Natural killer cell (primary cell): Measurements from ENCODE around the gene TRIB2. TPM values are rescaled to one million over a fixed set of nuclear protein-coding genes. Genes with fewer than 3 reads are reported as not detected.

ENCODE experiments used
- ATAC-seq, 3 donors: fragments of 150-1000 bp in 2 of 3; fragments of 200-7000 bp in 1 of 3; cut with Tn5 transposase; 1 replicate in 1 of 3; 2 replicates in 2 of 3; pipeline ENCODE4 v1.10.0; 2021; ENCODE audit warnings: mild to moderate bottlenecking in 2 of 3, moderate library complexity in 2 of 3
- DNase-seq, 2 donors: peaks; one replicate each; pipeline versions ENCODE4 v3.0.0 to v3.0.0-alpha.2; 2013 to 2021; ENCODE audit warnings: mixed read lengths in 1 of 2
- H3K27ac ChIP-seq: one replicate; pipeline ENCODE4 v1.5.1; 2013; ENCODE audit warnings: mild to moderate bottlenecking, low read length
- H3K27me3 ChIP-seq: one replicate; pipeline ENCODE4 v1.6.1; 2013; ENCODE audit warnings: low read length; ENCODE audit not compliant: control insufficient read depth, insufficient read depth
- H3K36me3 ChIP-seq: one replicate; pipeline ENCODE4 v1.6.1; 2013; ENCODE audit warnings: low read length; ENCODE audit not compliant: control insufficient read depth, insufficient read depth
- H3K4me1 ChIP-seq: one replicate; pipeline ENCODE4 v1.6.1; 2013; ENCODE audit warnings: low read length; ENCODE audit not compliant: control insufficient read depth, insufficient read depth
- H3K4me3 ChIP-seq: one replicate; pipeline ENCODE4 v1.5.1; 2013; ENCODE audit warnings: low read length
- H3K9me3 ChIP-seq: one replicate; pipeline ENCODE4 v1.6.1; 2013; ENCODE audit warnings: low read length; ENCODE audit not compliant: control insufficient read depth, insufficient read depth
- H3K27ac Mint-ChIP-seq, 2 donors: one replicate each; pipeline ENCODE4 v1.8.0; 2022; ENCODE audit warnings: mild to moderate bottlenecking in 2 of 2, mixed read lengths in 2 of 2, moderate library complexity in 1 of 2
- H3K27me3 Mint-ChIP-seq, 2 donors: one replicate each; pipeline ENCODE4 v1.8.0; 2022; ENCODE audit warnings: low read depth in 2 of 2, mixed read lengths in 2 of 2
- H3K36me3 Mint-ChIP-seq: one replicate; pipeline ENCODE4 v1.8.0; 2022; ENCODE audit warnings: mixed read lengths
- H3K4me1 Mint-ChIP-seq, 2 donors: one replicate each; pipeline ENCODE4 v1.8.0; 2022; ENCODE audit warnings: mixed read lengths in 2 of 2
- H3K4me3 Mint-ChIP-seq: one replicate; pipeline ENCODE4 v1.8.0; 2022; ENCODE audit warnings: mild to moderate bottlenecking, moderate library complexity, mixed read lengths
- H3K9me3 Mint-ChIP-seq, 2 donors: one replicate each; pipeline ENCODE4 v1.8.0; 2022; ENCODE audit warnings: mixed read lengths in 2 of 2
- WGBS: methylation state at CpG from one replicate; pipeline ENCODE4 v1.1.7; 2013; ENCODE audit warnings: missing lambda C conversion rate; ENCODE audit not compliant: insufficient coverage; 5-methylcytosine and 5-hydroxymethylcytosine counted together
- intact Hi-C: fragments of 100-400 bp; cut with micrococcal nuclease; formaldehyde crosslinking; loops from one replicate; pipeline ENCODE4 v1.14.2; 2022
- total RNA-seq, 4 donors: library from RNA; stranded (reverse); fragments of 120-200 nt in 1 of 4; gene quantifications; one replicate each; pipeline versions ENCODE4 v1.2.3 to v1.2.4, GENCODE V29; 2013 to 2022
- TF ChIP-seq, protein P1 (sequence below): fragments of 200-600 bp; IDR thresholded peaks from one replicate; pipeline ENCODE4 v1.8.0; 2022; ENCODE audit warnings: antibody characterized with exemption

Gene TRIB2
- total RNA-seq, 3 donors from 2014 or later (not counting 1 experiment from before 2014, with no cell fraction given) = 68.1 to 87.4 (median 84.5) TPM

DNA sequence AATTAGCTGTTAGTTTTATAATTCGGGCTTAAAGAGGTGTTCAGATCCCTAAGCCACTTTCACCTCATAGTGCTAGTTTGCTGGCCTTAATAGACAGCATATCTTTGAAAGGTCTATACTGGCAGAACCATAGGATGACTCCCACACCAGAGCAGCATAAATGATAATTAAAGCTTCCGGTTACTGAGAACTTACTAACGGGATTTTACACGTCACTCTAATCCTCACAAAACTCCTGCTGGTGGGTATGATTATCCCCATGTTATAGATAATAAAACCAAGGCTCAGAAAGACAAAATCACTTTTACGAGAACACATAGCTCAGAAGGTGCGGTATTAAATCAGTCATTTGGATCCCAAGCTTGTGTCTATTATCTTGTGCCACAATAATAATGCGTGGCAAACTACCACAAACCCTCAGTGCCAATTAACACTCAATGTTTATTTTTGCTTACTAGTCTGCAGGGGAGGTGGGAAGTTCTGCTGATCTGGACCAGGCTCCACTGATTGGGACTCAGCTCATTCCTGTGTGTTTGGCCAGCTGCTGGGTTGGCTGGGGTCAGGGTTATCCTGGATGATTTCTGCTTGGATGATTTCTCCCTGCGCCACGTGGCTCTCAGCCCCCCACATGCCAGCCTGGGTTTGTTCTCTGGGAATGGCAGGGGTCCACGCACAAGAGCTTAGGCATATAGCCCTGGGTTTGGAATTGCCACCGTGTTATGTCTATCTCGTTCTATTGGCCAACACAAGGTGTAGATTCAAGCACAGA lies 62.3 kb downstream of the TRIB2 start:
- Histone ChIP-seq H3K4me3 (no peak overlapping the region), H3K27me3 (no peaks in the 10 kb centered on the region), H3K4me1 (no peaks in the 10 kb centered on the region), H3K9me3 (no peaks in the 10 kb centered on the region), H3K27ac (no peak overlapping the region), H3K36me3 (no peaks in the 10 kb centered on the region)
- peaks cover 6 to 11% of the 10 kb centered on the region in 2 donors for H3K4me1 Mint-ChIP-seq
- intact Hi-C loops = no loop called here
- TF ChIP-seq, protein P1, sequence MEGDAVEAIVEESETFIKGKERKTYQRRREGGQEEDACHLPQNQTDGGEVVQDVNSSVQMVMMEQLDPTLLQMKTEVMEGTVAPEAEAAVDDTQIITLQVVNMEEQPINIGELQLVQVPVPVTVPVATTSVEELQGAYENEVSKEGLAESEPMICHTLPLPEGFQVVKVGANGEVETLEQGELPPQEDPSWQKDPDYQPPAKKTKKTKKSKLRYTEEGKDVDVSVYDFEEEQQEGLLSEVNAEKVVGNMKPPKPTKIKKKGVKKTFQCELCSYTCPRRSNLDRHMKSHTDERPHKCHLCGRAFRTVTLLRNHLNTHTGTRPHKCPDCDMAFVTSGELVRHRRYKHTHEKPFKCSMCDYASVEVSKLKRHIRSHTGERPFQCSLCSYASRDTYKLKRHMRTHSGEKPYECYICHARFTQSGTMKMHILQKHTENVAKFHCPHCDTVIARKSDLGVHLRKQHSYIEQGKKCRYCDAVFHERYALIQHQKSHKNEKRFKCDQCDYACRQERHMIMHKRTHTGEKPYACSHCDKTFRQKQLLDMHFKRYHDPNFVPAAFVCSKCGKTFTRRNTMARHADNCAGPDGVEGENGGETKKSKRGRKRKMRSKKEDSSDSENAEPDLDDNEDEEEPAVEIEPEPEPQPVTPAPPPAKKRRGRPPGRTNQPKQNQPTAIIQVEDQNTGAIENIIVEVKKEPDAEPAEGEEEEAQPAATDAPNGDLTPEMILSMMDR = no peak
- 95% methylated on average over 9 of the region's 12 CpGs for WGBS
- ATAC-seq (no peak), DNase-seq (no peak)
- H3K9me3 Mint-ChIP-seq = peaks cover 0 to 2% of the 10 kb centered on the region in 2 donors
- no peak overlapping the region for H3K4me3 Mint-ChIP-seq
- H3K27ac Mint-ChIP-seq = no peak overlapping the region
- H3K27me3 Mint-ChIP-seq = peaks cover 3 to 10% of the 10 kb centered on the region in 2 donors
- H3K36me3 Mint-ChIP-seq = no peaks in the 10 kb centered on the region

DNA sequence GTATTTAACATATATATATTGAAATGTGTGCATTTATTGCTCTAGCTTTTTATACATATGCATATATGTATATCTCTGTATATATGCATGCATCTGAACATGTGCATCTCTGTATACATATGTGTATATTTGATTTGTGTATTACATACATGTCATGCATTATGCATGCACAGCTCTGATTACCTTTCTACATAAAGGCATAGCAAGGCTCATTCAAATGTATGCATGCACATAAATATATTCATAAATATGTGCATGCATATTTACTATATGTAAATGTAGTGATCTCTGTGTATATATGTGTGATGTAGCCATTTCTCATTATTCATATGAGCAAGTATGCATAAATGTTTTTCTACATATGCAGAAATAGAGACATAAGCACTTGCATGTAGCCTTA lies 64.6 kb downstream of the TRIB2 start:
- Histone ChIP-seq H3K4me1 (no peaks in the 10 kb centered on the region), H3K27ac (no peak overlapping the region), H3K36me3 (no peaks in the 10 kb centered on the region), H3K4me3 (no peak overlapping the region), H3K27me3 (no peaks in the 10 kb centered on the region), H3K9me3 (no peaks in the 10 kb centered on the region)
- H3K27me3 Mint-ChIP-seq = peaks cover 0 to 10% of the 10 kb centered on the region in 2 donors
- no peaks in the 10 kb centered on the region for H3K9me3 Mint-ChIP-seq
- H3K27ac Mint-ChIP-seq = no peak overlapping the region
- TF ChIP-seq, protein P1 = no peak
- no peak for DNase-seq
- H3K36me3 Mint-ChIP-seq = no peaks in the 10 kb centered on the region
- no peak overlapping the region for H3K4me3 Mint-ChIP-seq
- peaks cover 6 to 11% of the 10 kb centered on the region in 2 donors for H3K4me1 Mint-ChIP-seq
- intact Hi-C loops = no loop called here
- ATAC-seq = no peak

DNA sequence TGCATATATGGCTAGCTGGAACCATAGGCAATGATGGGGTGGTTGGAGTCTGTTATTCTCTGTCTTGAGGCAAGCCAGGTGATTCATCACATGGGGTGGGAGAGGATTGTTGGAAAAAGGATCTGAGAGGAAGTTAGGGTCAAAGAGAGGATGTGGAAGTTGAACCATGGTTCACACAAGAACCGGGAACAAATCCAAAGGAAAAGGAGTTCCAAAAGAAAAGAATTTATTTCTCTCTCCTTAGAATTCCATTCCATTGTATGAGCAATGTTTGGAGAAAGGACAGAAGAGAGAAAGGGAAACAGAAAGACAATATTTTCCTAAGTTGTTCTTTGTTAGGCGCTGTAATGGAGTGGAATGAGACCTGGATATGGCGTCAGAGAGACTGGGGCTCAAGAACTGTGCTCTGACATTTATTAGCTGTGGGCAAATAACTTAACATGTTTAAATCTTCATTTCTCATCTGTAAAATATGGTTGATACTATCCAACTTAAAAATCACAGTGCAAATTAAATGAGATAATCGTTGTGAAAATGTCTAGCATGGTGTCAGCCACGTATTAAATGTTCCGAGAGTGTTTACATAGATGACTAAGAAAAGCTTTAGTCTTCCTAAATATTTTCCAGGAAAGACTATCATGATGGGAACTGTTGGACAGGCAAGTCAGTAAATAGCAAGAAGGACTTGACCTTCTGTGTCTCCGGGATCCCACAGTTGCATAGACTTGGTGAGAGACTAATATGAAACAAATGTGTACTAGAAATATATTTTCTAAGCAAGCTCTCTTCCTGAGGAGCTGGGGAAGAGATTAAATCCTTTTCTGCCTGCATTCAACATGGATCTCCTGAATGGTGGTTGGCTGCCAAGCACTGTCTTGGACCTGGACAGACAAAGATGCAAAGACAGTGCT lies 71.4 kb downstream of the TRIB2 start:
- no peak overlapping the region for H3K27ac ChIP-seq
- Mint-ChIP-seq H3K4me3 (no peak overlapping the region), H3K4me1 (no peaks in the 10 kb centered on the region), H3K27me3 (peaks cover 3 to 7% of the 10 kb centered on the region in 2 donors), H3K27ac (no peak overlapping the region), H3K9me3 (no peaks in the 10 kb centered on the region), H3K36me3 (no peaks in the 10 kb centered on the region)
- H3K4me1 ChIP-seq = no peaks in the 10 kb centered on the region
- intact Hi-C loops = no loop called here
- H3K9me3 ChIP-seq = no peaks in the 10 kb centered on the region
- H3K27me3 ChIP-seq = no peaks in the 10 kb centered on the region
- no peaks in the 10 kb centered on the region for H3K36me3 ChIP-seq
- WGBS = 98% methylated on average over 6 of the region's 7 CpGs
- H3K4me3 ChIP-seq = no peak overlapping the region
- no peak for ATAC-seq
- TF ChIP-seq, protein P1 = no peak
- DNase-seq = no peak
